HEK293 (cell line): ENCODE data around the gene UPK3A.

ENCODE experiments used
- CTCF ChIA-PET: fragments of 350-600 bp; formaldehyde crosslinking; extraction: SDS; loops from one replicate; lab custom pipeline; 2021; ENCODE audit warnings: antibody characterized with exemption; lab: Yijun Ruan, JAX
- POLR2A ChIA-PET: fragments of 300-600 bp; formaldehyde crosslinking; extraction: SDS; loops from one replicate; lab custom pipeline; 2020; ENCODE audit warnings: antibody characterized with exemption, inconsistent platforms; lab: Yijun Ruan, JAX
- H3K27ac ChIP-seq: fragments of 200-500 bp; sonication (Bioruptor generic); 2 replicates; pipeline ENCODE4 v1.5.1; 2014; ENCODE audit warnings: low read depth, low read length, control low read depth, inconsistent platforms; ENCODE audit errors: extremely low read depth
- H3K36me3 ChIP-seq, 2 experiments: fragments of 200-500 bp in 1 of 2; sonication (Bioruptor generic) in 1 of 2; 1 replicate in 1 of 2; 2 replicates in 1 of 2; pipeline ENCODE4 v1.5.1; 2014 to 2017; ENCODE audit warnings: inconsistent platforms in 2 of 2, low read length in 2 of 2; ENCODE audit not compliant: control insufficient read depth in 2 of 2, insufficient read depth in 1 of 2
- H3K4me1 ChIP-seq: fragments of 200-500 bp; sonication (Bioruptor generic); 2 replicates; pipeline ENCODE4 v1.5.1; 2014; ENCODE audit warnings: mild to moderate bottlenecking, low read length, inconsistent platforms; ENCODE audit not compliant: control insufficient read depth, insufficient read depth
- H3K4me3 ChIP-seq: 2 replicates; pipeline ENCODE4 v1.5.1; 2011; ENCODE audit warnings: low read depth, mild to moderate bottlenecking, control low read depth, low read length, moderate library complexity
- H3K9me3 ChIP-seq: fragments of 200-500 bp; sonication (Bioruptor generic); 2 replicates; pipeline ENCODE4 v1.5.1; 2014; ENCODE audit warnings: low read depth, low read length, inconsistent platforms; ENCODE audit not compliant: control insufficient read depth, insufficient read depth
- IKZF3 ChIP-seq: fragments of 450-650 bp; IDR thresholded peaks from 2 replicates; pipeline ENCODE4 v1.5.0; 2018; ENCODE audit warnings: missing biosample characterization, mild to moderate bottlenecking, missing genetic modification characterization, moderate library complexity
- KLF10 ChIP-seq: fragments of 450-650 bp; IDR thresholded peaks from 2 replicates; pipeline ENCODE4 v1.5.1; 2018; ENCODE audit warnings: missing biosample characterization, mild to moderate bottlenecking, missing genetic modification characterization
- KLF16 ChIP-seq: fragments of 450-650 bp; formaldehyde crosslinking; IDR thresholded peaks from 2 replicates; pipeline ENCODE4 v1.5.1; 2017; ENCODE audit warnings: missing biosample characterization, missing genetic modification characterization
- KLF8 ChIP-seq: fragments of 450-650 bp; formaldehyde crosslinking; IDR thresholded peaks from 2 replicates; pipeline ENCODE4 v1.5.1; 2016; ENCODE audit warnings: missing biosample characterization, missing genetic modification characterization
- MZF1 ChIP-seq: fragments of 450-650 bp; formaldehyde crosslinking; IDR thresholded peaks from 2 replicates; pipeline ENCODE4 v1.5.1; 2017; ENCODE audit warnings: missing biosample characterization, missing genetic modification characterization, borderline replicate concordance
- OVOL3 ChIP-seq: fragments of 450-650 bp; formaldehyde crosslinking; IDR thresholded peaks from 2 replicates; pipeline ENCODE4 v1.5.1; 2016; ENCODE audit warnings: missing biosample characterization, missing genetic modification characterization
- PATZ1 ChIP-seq: fragments of 450-650 bp; formaldehyde crosslinking; IDR thresholded peaks from 2 replicates; pipeline ENCODE4 v1.5.1; 2016; ENCODE audit warnings: missing biosample characterization, missing genetic modification characterization
- PBX3 ChIP-seq: sonication (generic); formaldehyde crosslinking; IDR thresholded peaks from 2 replicates; pipeline ENCODE4 v1.8.1; 2022; ENCODE audit warnings: mild to moderate bottlenecking, moderate library complexity, missing genetic modification reagents
- ZBTB20 ChIP-seq: fragments of 450-650 bp; formaldehyde crosslinking; IDR thresholded peaks from 2 replicates; pipeline ENCODE4 v1.5.1; 2016; ENCODE audit warnings: missing biosample characterization, missing genetic modification characterization
- ZBTB26 ChIP-seq: fragments of 450-650 bp; formaldehyde crosslinking; optimal IDR thresholded peaks from 2 replicates; pipeline ENCODE3; 2016; ENCODE audit warnings: missing biosample characterization, mild to moderate bottlenecking, missing genetic modification characterization
- ZBTB7A ChIP-seq: fragments of 450-650 bp; formaldehyde crosslinking; IDR thresholded peaks from 2 replicates; pipeline ENCODE4 v1.5.1; 2016; ENCODE audit warnings: low read depth, missing biosample characterization, missing genetic modification characterization
- ZBTB8A ChIP-seq: fragments of 450-650 bp; formaldehyde crosslinking; IDR thresholded peaks from 2 replicates; pipeline ENCODE4 v1.5.1; 2016; ENCODE audit warnings: missing biosample characterization, missing genetic modification characterization
- ZEB2 ChIP-seq: fragments of 450-650 bp; formaldehyde crosslinking; IDR thresholded peaks from 2 replicates; pipeline ENCODE4 v1.5.1; 2016; ENCODE audit warnings: missing biosample characterization, missing genetic modification characterization
- ZFP37 ChIP-seq: fragments of 450-650 bp; formaldehyde crosslinking; IDR thresholded peaks from 2 replicates; pipeline ENCODE4 v1.5.1; 2016; ENCODE audit warnings: missing biosample characterization, missing genetic modification characterization
- ZIC2 ChIP-seq: fragments of 450-650 bp; formaldehyde crosslinking; IDR thresholded peaks from 2 replicates; pipeline ENCODE4 v1.5.1; 2016; ENCODE audit warnings: missing biosample characterization, missing genetic modification characterization
- ZNF112 ChIP-seq: fragments of 450-650 bp; formaldehyde crosslinking; IDR thresholded peaks from 2 replicates; pipeline ENCODE4 v1.5.0; 2017; ENCODE audit warnings: missing biosample characterization, missing genetic modification characterization
- ZNF16 ChIP-seq: fragments of 450-650 bp; formaldehyde crosslinking; IDR thresholded peaks from 2 replicates; pipeline ENCODE4 v1.5.1; 2016; ENCODE audit warnings: low read depth, missing biosample characterization, missing genetic modification characterization
- ZNF221 ChIP-seq: fragments of 450-650 bp; formaldehyde crosslinking; IDR thresholded peaks from 2 replicates; pipeline ENCODE4 v1.5.1; 2017; ENCODE audit warnings: missing biosample characterization, missing genetic modification characterization, borderline replicate concordance
- ZNF394 ChIP-seq: fragments of 450-650 bp; formaldehyde crosslinking; IDR thresholded peaks from 2 replicates; pipeline ENCODE4 v1.5.1; 2016; ENCODE audit warnings: missing biosample characterization, missing genetic modification characterization, mild to moderate bottlenecking, moderate library complexity, borderline replicate concordance
- ZNF416 ChIP-seq: fragments of 450-650 bp; formaldehyde crosslinking; IDR thresholded peaks from 2 replicates; pipeline ENCODE4 v1.5.1; 2016; ENCODE audit warnings: missing biosample characterization, missing genetic modification characterization
- ZNF423 ChIP-seq: fragments of 450-650 bp; formaldehyde crosslinking; IDR thresholded peaks from 2 replicates; pipeline ENCODE4 v1.5.1; 2016; ENCODE audit warnings: missing biosample characterization, missing genetic modification characterization
- ZNF449 ChIP-seq: fragments of 450-650 bp; formaldehyde crosslinking; IDR thresholded peaks from 2 replicates; pipeline ENCODE4 v1.5.1; 2017; ENCODE audit warnings: missing biosample characterization, mild to moderate bottlenecking, missing genetic modification characterization, moderate library complexity
- ZNF529 ChIP-seq: fragments of 450-650 bp; formaldehyde crosslinking; IDR thresholded peaks from 2 replicates; pipeline ENCODE4 v1.5.1; 2017; ENCODE audit warnings: missing genetic modification characterization, missing biosample characterization; ENCODE audit not compliant: insufficient replicate concordance
- ZNF530 ChIP-seq: fragments of 450-650 bp; formaldehyde crosslinking; IDR thresholded peaks from 2 replicates; pipeline ENCODE4 v1.5.1; 2016; ENCODE audit warnings: low read depth, missing biosample characterization, missing genetic modification characterization
- ZNF571 ChIP-seq: fragments of 450-650 bp; formaldehyde crosslinking; IDR thresholded peaks from 2 replicates; pipeline ENCODE4 v1.5.0; 2017; ENCODE audit warnings: missing biosample characterization, missing genetic modification characterization
- ZNF629 ChIP-seq: fragments of 450-650 bp; formaldehyde crosslinking; IDR thresholded peaks from 2 replicates; pipeline ENCODE4 v1.5.1; 2017; ENCODE audit warnings: missing biosample characterization, missing genetic modification characterization
- ZNF677 ChIP-seq: fragments of 450-650 bp; IDR thresholded peaks from 2 replicates; pipeline ENCODE4 v1.5.0; 2018; ENCODE audit warnings: missing biosample characterization, mild to moderate bottlenecking, missing genetic modification characterization, moderate library complexity
- ZNF692 ChIP-seq: fragments of 450-650 bp; formaldehyde crosslinking; IDR thresholded peaks from 2 replicates; pipeline ENCODE4 v1.5.1; 2016; ENCODE audit warnings: missing biosample characterization, missing genetic modification characterization
- ZNF747 ChIP-seq: fragments of 450-650 bp; formaldehyde crosslinking; IDR thresholded peaks from 2 replicates; pipeline ENCODE4 v1.5.1; 2016; ENCODE audit warnings: missing biosample characterization, missing genetic modification characterization
- ZNF785 ChIP-seq: fragments of 450-650 bp; formaldehyde crosslinking; IDR thresholded peaks from 2 replicates; pipeline ENCODE4 v1.5.1; 2016; ENCODE audit warnings: missing biosample characterization, missing genetic modification characterization

UPK3A gene

GRCh38 chr22:45239681-45240051, 45.1 kb upstream of the UPK3A start (continued):
- TF ChIP-seq ZNF16 (tag by site-specific recombination) (no peak), OVOL3 (tag by site-specific recombination) (no peak), ZEB2 (tag by site-specific recombination) (no peak), ZNF394 (tag by site-specific recombination) (no peak), PATZ1 (tag by site-specific recombination) (peak; percentile 27; the same call in 1 of the 2 replicates), ZNF571 (tag by site-specific recombination) (no peak)
- TF ChIP-seq, all 188 proteins: peak for 10

GRCh38 chr22:45240104-45240809, 44.5 kb upstream of the UPK3A start:
- no peak overlapping the region; the same call in 1 of the 2 replicates for H3K27ac ChIP-seq
- H3K36me3 ChIP-seq = peaks cover 0 to 29% of the 10 kb centered on the region in 2 experiments
- peaks cover 8% of the 10 kb centered on the region for H3K4me1 ChIP-seq
- H3K9me3 ChIP-seq = no peaks in the 10 kb centered on the region
- CTCF ChIA-PET = no interaction called here
- POLR2A ChIA-PET = no interaction called here
- peak overlapping the region; percentile 62 for H3K4me3 ChIP-seq
- TF ChIP-seq ZNF747 (tag by site-specific recombination) = no peak
- peak; percentile 66 for TF ChIP-seq ZBTB8A
- 0 out of 2 replicates have a peak, but pooled peaks have one; percentile 20 for TF ChIP-seq ZNF449 (tag by site-specific recombination)
- TF ChIP-seq MZF1 (tag by site-specific recombination) = no peak
- peak; percentile 21; the same call in 1 of the 2 replicates for TF ChIP-seq KLF16
- no peak for TF ChIP-seq ZNF423
- TF ChIP-seq PBX3 (CRISPR knock-in tag) = no peak
- TF ChIP-seq ZNF785 (tag by site-specific recombination) = peak; percentile 76; the same call in 1 of the 2 replicates
- TF ChIP-seq KLF8 = peak; percentile 54; the same call in 1 of the 2 replicates
- peak; percentile 89 for TF ChIP-seq ZBTB20 (tag by site-specific recombination)
- TF ChIP-seq ZNF629 (tag by site-specific recombination) = no peak
- no peak for TF ChIP-seq ZBTB7A (tag by site-specific recombination)
- no peak for TF ChIP-seq KLF10 (tag by site-specific recombination)
- TF ChIP-seq ZNF221 (tag by site-specific recombination) = no peak
- TF ChIP-seq ZNF112 (tag by site-specific recombination) = no peak
- no peak for TF ChIP-seq ZNF529 (tag by site-specific recombination)
- peak; percentile 44 for TF ChIP-seq ZIC2
- TF ChIP-seq ZFP37 = no peak
- TF ChIP-seq ZNF530 = no peak
- TF ChIP-seq IKZF3 (tag by site-specific recombination) = no peak
- TF ChIP-seq ZBTB26 (tag by site-specific recombination) = peak; percentile 83
- no peak for TF ChIP-seq ZNF416 (tag by site-specific recombination)
- TF ChIP-seq ZNF692 = 0 out of 2 replicates have a peak, but pooled peaks have one; percentile 34
- TF ChIP-seq ZNF677 (tag by site-specific recombination) = no peak
